Small intestine (tissue), 7 donors: ENCODE measurements around the gene IGF2R. TPM values are rescaled to one million over a fixed set of nuclear protein-coding genes. Genes with fewer than 3 reads are reported as not detected.
A peak's percentile ranks its signal among the peaks of the same experiment; 100 is the strongest.
"Not testable (repeated sequence)": the region's sequence is repeated elsewhere in the genome, so short reads cannot be mapped to it uniquely, and the experiment has no call there.

Experiments used
- DNase-seq, 2 donors: peaks; one replicate each; pipeline versions ENCODE4 v3.0.0 to v3.0.0-alpha.2; 2013
- FAIRE-seq: peaks from 2 replicates; lab custom pipeline; 2012; peaks lifted over from hg19 to GRCh38; lab: Jason Lieb, UNC
- H3K27ac ChIP-seq, 3 donors: one replicate each; pipeline ENCODE4 v1.5.1; 2013; ENCODE audit warnings: low read length in 2 of 3, mild to moderate bottlenecking in 2 of 3, control low read depth in 1 of 3, inconsistent platforms in 1 of 3, low read depth in 1 of 3, moderate library complexity in 1 of 3
- H3K27me3 ChIP-seq, 3 donors: one replicate each; pipeline ENCODE4 v1.6.1; 2013; ENCODE audit warnings: low read length in 3 of 3, inconsistent platforms in 1 of 3; ENCODE audit not compliant: control insufficient read depth in 3 of 3, insufficient read depth in 3 of 3
- H3K36me3 ChIP-seq, 3 donors: one replicate each; pipeline ENCODE4 v1.6.1; 2013; ENCODE audit warnings: low read length in 3 of 3, inconsistent platforms in 1 of 3, low read depth in 1 of 3, mild to moderate bottlenecking in 1 of 3, moderate library complexity in 1 of 3; ENCODE audit not compliant: control insufficient read depth in 3 of 3, insufficient read depth in 2 of 3
- H3K4me1 ChIP-seq, 3 donors: one replicate each; pipeline ENCODE4 v1.6.1; 2013; ENCODE audit warnings: low read length in 2 of 3, inconsistent platforms in 1 of 3, low read depth in 1 of 3, mild to moderate bottlenecking in 1 of 3, moderate library complexity in 1 of 3; ENCODE audit not compliant: control insufficient read depth in 3 of 3, insufficient read depth in 2 of 3
- H3K4me3 ChIP-seq, 3 donors: one replicate each; pipeline ENCODE4 v1.5.1; 2013; ENCODE audit warnings: low read length in 3 of 3, control low read depth in 1 of 3, inconsistent platforms in 1 of 3, low read depth in 1 of 3, mild to moderate bottlenecking in 1 of 3, moderate library complexity in 1 of 3
- H3K9me3 ChIP-seq, 2 donors: one replicate each; pipeline ENCODE4 v1.6.1; 2013; ENCODE audit warnings: low read depth in 1 of 2, low read length in 1 of 2; ENCODE audit not compliant: control insufficient read depth in 2 of 2, insufficient read depth in 1 of 2
- WGBS, 3 donors: extraction: QIAGEN DNeasy Blood & Tissue Kit; methylation state at CpG; one replicate each; pipeline ENCODE4 v1.1.7; 2013; 5-methylcytosine and 5-hydroxymethylcytosine counted together
- polyA plus RNA-seq, 4 donors: library from polyadenylated mRNA; stranded (reverse) in 3 of 4; unstranded in 1 of 4; fragments of 200-250 nt in 3 of 4; fragments of 120-200 nt in 1 of 4; gene quantifications; one replicate each; pipeline versions ENCODE4 v1.2.1 to v1.2.3, GENCODE V29; 2013
- donor health status: healthy with polysubstance abuse.
- donor health status: control.
- donor health status: control.
- donor health status: Bipolar disorder and iron deficiency.
- donor health status: healthy.

Gene IGF2R
- polyA plus RNA-seq, 4 donors: 4.9 to 111 (median 14.7) TPM

DNA sequence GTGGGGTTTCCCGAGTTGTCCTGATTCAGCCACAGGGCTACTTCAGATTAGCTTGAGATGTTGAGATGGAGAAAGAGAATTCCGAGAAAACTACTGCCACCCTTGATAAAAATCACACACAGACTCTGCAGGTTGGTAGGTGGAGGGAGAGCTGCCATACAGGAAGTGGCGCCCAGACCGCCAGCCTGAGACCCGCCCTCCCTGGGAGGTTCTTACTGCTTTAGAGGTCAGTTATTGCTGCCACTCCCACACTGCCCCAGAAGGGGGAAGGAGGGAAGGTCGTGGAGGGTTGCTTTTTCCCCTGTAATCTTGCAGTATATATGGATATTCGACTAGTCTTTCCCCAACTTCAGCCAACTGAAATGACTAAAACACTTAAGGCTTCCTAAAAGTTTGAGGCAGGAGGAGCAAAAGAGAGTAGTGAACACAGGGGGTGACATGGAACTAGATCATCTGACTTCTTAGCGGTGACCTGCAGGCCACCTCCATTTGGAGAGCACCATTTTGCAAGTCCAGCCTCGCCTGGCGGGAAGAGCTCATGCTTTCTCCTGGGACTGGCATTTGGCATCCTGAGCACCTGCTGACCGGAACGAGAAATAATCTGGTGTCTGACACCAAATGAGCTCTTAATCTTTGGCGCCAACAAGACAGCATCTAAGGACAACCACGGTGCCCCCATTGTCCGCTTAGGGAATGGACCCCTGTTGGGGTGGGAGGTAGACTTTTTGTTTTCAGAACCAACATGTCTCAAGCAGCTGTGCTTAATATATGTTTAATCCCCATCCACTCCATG lies 117.0 kb downstream of the IGF2R start:
- 81 to 90% (median 90%) methylated on average over 15 of the region's 15 CpGs for WGBS, 3 donors
- Histone ChIP-seq H3K9me3 (no peaks in the 10 kb centered on the region), H3K27me3 (no peaks in the 10 kb centered on the region), H3K4me1 (peaks cover 0 to 15% (median 0%) of the 10 kb centered on the region in 3 donors), H3K27ac (no peak overlapping the region), H3K36me3 (peaks cover 30 to 76% (median 35%) of the 10 kb centered on the region in 3 donors), H3K4me3 (no peak overlapping the region)
- FAIRE-seq (no peak), DNase-seq (no peak)

DNA sequence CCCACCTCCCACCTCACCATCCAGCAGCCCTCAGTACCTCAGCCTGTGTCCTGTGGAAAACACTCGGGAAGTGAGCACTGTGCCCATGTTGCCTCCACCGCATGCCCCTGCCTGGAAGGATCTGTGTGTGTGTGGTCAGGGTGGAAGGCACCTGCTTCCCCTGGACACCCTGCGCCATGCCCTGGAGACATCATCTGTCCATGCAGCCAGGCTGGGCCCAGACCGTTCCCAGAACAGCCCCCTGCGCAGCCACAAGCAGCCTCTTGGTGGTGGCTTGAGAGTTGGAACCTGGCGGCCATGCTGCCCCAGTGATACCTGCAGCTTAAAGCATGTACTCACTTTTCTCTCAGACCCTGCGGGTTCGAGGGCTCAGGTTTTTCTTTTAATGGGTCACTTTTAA lies 117.9 kb downstream of the IGF2R start:
- Histone ChIP-seq H3K27me3 (no peaks in the 10 kb centered on the region), H3K27ac (no peak overlapping the region), H3K4me1 (peaks cover 0 to 21% (median 0%) of the 10 kb centered on the region in 3 donors), H3K4me3 (no peak overlapping the region), H3K36me3 (peaks cover 30 to 77% (median 34%) of the 10 kb centered on the region in 3 donors), H3K9me3 (no peaks in the 10 kb centered on the region)
- 91 to 92% (median 92%) methylated on average over 8 of the region's 8 CpGs for WGBS, 3 donors
- FAIRE-seq (no peak), DNase-seq (no peak)

DNA sequence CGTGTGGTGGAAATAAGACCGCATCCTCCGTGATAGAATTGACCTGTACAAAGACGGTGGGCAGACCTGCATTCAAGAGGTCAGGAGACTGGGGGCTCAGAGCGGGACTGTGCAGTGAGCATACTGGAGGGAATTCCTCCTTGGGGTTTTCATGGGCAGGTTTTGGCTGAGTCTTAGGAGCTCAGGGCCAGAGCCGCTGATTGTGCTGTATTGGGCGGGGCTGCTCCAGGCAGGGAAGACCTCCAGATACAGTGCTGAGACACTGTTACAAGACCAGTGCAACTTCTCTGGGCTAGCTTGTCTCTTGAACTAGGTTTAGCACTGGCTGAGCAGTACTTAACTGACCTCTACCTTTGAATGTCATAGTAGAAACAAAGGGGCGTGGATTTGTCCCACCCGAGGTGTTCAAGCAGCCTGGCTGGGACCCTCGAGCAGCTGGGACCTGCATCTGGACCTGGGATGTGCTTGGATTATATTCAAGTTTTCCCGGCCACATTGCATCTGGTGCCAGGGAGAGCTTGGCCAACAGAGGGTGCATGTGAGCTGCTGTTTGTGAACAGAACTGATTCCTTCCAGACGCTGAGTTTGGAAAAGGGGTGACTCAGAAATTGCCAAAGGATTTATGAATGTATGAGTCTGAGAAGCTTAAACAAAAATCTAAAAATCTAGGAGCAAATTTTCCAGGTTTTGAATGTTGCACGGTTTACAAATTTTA lies 119.3 kb downstream of the IGF2R start:
- peak; percentile 66 to 69 for DNase-seq
- no peaks in the 10 kb centered on the region for H3K27me3 ChIP-seq
- H3K9me3 ChIP-seq: no peaks in the 10 kb centered on the region
- H3K27ac ChIP-seq: no peak overlapping the region
- FAIRE-seq: no peak
- peaks cover 0 to 33% (median 0%) of the 10 kb centered on the region in 3 donors for H3K4me1 ChIP-seq
- no peak overlapping the region for H3K4me3 ChIP-seq
- 43 to 61% (median 58%) methylated on average over 13 of the region's 13 CpGs for WGBS, 3 donors
- peaks cover 38 to 82% (median 41%) of the 10 kb centered on the region in 3 donors for H3K36me3 ChIP-seq

DNA sequence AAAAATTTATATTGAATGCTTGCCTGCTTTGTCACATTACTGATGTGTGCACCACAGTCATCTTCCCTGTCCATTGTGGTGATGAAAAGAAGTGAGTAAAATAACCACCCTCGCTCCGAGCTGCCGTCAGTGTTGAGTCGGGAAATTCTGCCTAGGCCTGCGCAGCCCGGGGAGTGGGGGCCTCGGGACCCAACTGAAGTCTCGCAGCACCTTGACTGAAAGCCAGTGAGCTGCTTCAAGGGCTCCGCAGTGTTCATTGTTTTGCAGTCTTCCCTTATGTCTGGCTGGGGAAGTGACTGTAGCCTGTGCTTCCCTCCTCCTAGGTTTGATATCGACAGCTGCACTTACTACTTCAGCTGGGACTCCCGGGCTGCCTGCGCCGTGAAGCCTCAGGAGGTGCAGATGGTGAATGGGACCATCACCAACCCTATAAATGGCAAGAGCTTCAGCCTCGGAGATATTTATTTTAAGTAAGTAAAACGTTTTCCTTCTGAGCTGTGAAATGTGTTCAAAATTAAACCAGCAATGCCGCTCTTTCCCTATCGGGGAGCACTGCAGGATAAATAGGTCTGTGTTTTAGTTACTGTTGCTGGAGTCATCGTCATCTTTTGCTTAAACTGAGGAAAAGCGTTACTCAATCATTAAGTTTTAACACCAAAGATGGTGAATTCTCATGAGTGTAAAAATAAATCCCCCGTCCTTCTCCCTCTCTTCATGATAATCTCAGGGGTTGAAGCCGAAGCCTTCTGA lies 120.1 kb downstream of the IGF2R start:
- FAIRE-seq (no peak), DNase-seq (no peak)
- Histone ChIP-seq H3K4me3 (no peak overlapping the region), H3K9me3 (no peaks in the 10 kb centered on the region), H3K27me3 (no peaks in the 10 kb centered on the region), H3K27ac (peak overlapping the region in 1 of 3 donors; percentile 59), H3K36me3 (peaks cover 40 to 84% (median 41%) of the 10 kb centered on the region in 3 donors), H3K4me1 (peaks cover 0 to 34% (median 0%) of the 10 kb centered on the region in 3 donors)
- WGBS, 3 donors: 82 to 84% (median 83%) methylated on average over 21 of the region's 21 CpGs

DNA sequence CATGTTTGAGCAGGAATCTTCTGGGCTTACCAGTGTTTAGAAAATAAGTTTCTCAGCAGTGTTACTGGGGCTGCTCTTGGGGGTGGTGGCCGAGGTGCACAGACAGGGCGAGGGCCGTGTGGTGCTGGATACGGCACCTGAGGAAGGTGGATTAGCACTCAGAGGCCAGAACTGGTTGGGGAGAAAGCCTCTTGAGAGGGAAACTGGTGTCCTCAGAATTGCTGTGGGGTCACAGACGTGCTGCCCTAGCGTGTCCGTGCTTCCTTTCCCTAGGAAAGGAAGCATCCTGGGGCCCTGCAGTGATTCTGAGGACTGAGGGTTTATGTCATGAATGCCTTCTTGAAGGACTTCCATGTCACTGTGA lies 120.6 kb downstream of the IGF2R start:
- no peaks in the 10 kb centered on the region for H3K9me3 ChIP-seq
- no peak overlapping the region for H3K4me3 ChIP-seq
- peaks cover 35 to 84% (median 40%) of the 10 kb centered on the region in 3 donors for H3K36me3 ChIP-seq
- H3K27me3 ChIP-seq: no peaks in the 10 kb centered on the region
- WGBS, 3 donors: 92 to 95% (median 93%) methylated on average over 7 of the region's 7 CpGs
- no peak for FAIRE-seq
- DNase-seq: no peak
- peak overlapping the region in 2 of 3 donors; percentile 22 to 59 for H3K27ac ChIP-seq
- H3K4me1 ChIP-seq: peaks cover 0 to 34% (median 0%) of the 10 kb centered on the region in 3 donors

DNA sequence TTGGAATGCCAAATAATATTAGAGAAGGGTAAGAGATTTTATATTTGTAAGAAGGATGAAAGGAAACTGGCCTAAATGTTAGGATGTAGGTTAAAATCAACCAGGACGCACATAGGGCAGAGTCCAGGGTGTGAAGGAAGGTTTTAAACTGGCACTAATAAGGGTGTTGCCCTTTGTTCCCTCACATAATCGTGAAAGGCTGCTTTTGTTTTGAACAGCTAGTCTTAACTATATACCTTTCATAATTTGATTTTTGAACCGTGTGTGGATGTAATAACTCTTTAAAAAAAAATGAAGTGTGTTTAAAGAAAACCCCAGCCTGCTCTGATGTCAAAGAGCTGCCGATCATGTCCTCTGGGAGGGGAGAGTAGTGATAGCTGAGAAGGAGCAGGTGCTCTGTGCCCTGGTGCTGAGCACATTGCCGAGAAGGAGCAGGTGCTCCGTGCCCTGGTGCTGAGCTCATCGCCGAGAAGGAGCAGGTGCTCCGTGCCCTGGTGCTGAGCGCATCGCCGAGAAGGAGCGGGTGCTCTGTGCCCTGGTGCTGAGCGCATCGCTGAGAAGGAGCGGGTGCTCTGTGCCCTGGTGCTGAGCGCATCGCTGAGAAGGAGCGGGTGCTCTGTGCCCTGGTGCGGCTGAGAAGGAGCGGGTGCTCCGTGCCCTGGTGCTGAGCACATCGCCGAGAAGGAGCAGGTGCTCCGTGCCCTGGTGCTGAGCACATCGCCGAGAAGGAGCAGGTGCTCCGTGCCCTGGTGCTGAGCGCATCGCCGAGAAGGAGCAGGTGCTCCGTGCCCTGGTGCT lies 121.8 kb downstream of the IGF2R start:
- H3K4me3 ChIP-seq, H3K9me3 ChIP-seq, FAIRE-seq, H3K27me3 ChIP-seq: not testable (repeated sequence)
- Histone ChIP-seq H3K4me1 (peaks cover 0 to 34% (median 0%) of the 10 kb centered on the region in 3 donors), H3K27ac (peak overlapping the region in 2 of 3 donors; percentile 67 to 81), H3K36me3 (peaks cover 26 to 79% (median 33%) of the 10 kb centered on the region in 3 donors)
- 22 to 63% (median 37%) methylated on average over 24 to 32 of the region's 32 CpGs for WGBS, 3 donors
- DNase-seq: peak; percentile 71 to 85

DNA sequence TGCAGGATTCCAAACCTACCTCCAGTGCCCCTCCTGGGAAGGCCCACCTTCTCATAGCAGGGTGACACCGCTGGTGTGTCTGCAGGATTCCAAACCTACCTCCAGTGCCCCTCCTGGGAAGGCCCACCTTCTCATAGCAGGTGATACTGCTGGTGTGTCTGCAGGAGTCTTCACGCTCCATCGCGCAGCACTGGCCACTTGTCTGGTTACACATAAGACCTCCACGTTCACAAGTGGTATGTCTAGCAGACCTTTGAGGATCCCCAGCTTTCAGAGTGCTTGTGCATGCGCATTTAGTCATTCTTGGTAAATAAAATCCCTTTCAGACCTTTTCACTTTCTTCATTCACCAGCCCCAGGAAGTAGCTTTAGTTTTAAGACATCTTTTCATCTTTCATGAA lies 123.3 kb downstream of the IGF2R start:
- DNase-seq, H3K9me3 ChIP-seq, H3K4me3 ChIP-seq, H3K27me3 ChIP-seq, FAIRE-seq: not testable (repeated sequence)
- peaks cover 0 to 34% (median 0%) of the 10 kb centered on the region in 3 donors for H3K4me1 ChIP-seq
- H3K27ac ChIP-seq: peak overlapping the region in 1 of 3 donors; percentile 30
- peaks cover 27 to 78% (median 32%) of the 10 kb centered on the region in 3 donors for H3K36me3 ChIP-seq
- 93 to 96% (median 95%) methylated on average over 5 to 6 of the region's 6 CpGs for WGBS, 3 donors
